Prostate gland (tissue), 2 donors: ENCODE measurements around the gene PMPCA. TPM values are rescaled to one million over a fixed set of nuclear protein-coding genes. Genes with fewer than 3 reads are reported as not detected.
A peak's percentile ranks its signal among the peaks of the same experiment; 100 is the strongest.

Experiments used
- DNase-seq: peaks from one replicate; pipeline ENCODE4 v3.0.0-alpha.2; 2019; ENCODE audit warnings: low spot score
- H3K27ac ChIP-seq, 2 donors: fragments of 200-600 bp; sonication (generic); 2 replicates each; pipeline ENCODE4 v1.5.1; 2017 to 2019
- H3K27me3 ChIP-seq: fragments of 200-600 bp; sonication (generic); replicated peaks from 2 replicates; pipeline ENCODE4 v1.5.1; 2019; ENCODE audit not compliant: insufficient read depth
- H3K36me3 ChIP-seq, 2 donors: fragments of 200-600 bp; sonication (generic); 1 replicate in 1 of 2; 2 replicates in 1 of 2; pipeline versions ENCODE4 v1.5.1 to v1.8.1; 2017 to 2019
- H3K4me1 ChIP-seq: fragments of 200-600 bp; sonication (generic); replicated peaks from 2 replicates; pipeline ENCODE4 v1.5.1; 2019
- H3K4me3 ChIP-seq, 2 donors: fragments of 200-600 bp; sonication (generic); 2 replicates each; pipeline ENCODE4 v1.5.1; 2017 to 2019
- H3K9me3 ChIP-seq: fragments of 200-600 bp; sonication (generic); 2 replicates; pipeline ENCODE4 v1.5.1; 2017
- CTCF ChIP-seq, 4 experiments: fragments of 200-600 bp in 2 of 4; fragments of 450-650 bp in 2 of 4; sonication (generic) in 2 of 4; IDR thresholded peaks; 1 replicate in 3 of 4; 2 replicates in 1 of 4; pipeline ENCODE4 v1.5.1; 2016 to 2019; ENCODE audit warnings: antibody characterized with exemption in 4 of 4, mild to moderate bottlenecking in 2 of 4, moderate library complexity in 2 of 4
- POLR2A ChIP-seq: fragments of 450-650 bp; IDR thresholded peaks from one replicate; pipeline ENCODE4 v1.6.1; 2016; ENCODE audit warnings: antibody characterized with exemption, mild to moderate bottlenecking
- POLR2AphosphoS5 ChIP-seq: sonication (generic); formaldehyde crosslinking; IDR thresholded peaks from one replicate; pipeline ENCODE4 v1.6.1; 2017; ENCODE audit warnings: antibody characterized with exemption
- WGBS: methylation state at CpG from one replicate; pipeline ENCODE4 v1.1.5; 2018; 5-methylcytosine and 5-hydroxymethylcytosine counted together
- intact Hi-C: fragments of 100-400 bp; cut with DNase I; formaldehyde crosslinking; loops from one replicate; pipeline ENCODE4 v1.14.2; 2022
- total RNA-seq, 2 donors: library from RNA; depleted of rRNA; stranded (reverse); fragments of >200 nt; gene quantifications; one replicate each; pipeline ENCODE4 v1.1.0, GENCODE V29; 2016

Gene PMPCA
- total RNA-seq, 2 donors from 2014 or later = 29.2 to 58.7 TPM

- Histone ChIP-seq H3K9me3 (no peaks in the 10 kb centered on the region), H3K36me3 (no peaks in the 10 kb centered on the region), H3K4me1 (no peaks in the 10 kb centered on the region), H3K27me3 (no peaks in the 10 kb centered on the region), H3K4me3 (no peak overlapping the region), H3K27ac (no peak overlapping the region)
- no peak for DNase-seq
- 91% methylated on average over 9 of the region's 13 CpGs for WGBS
- no peak for TF ChIP-seq POLR2AphosphoS5
- TF ChIP-seq CTCF (IDR thresholded peaks at IDR 0.05) = no peak
- TF ChIP-seq POLR2A = no peak
- intact Hi-C loops = no loop called here
Measured at GRCh38 chr9:136371533-136371880, 39.0 kb upstream of the PMPCA start.

- Histone ChIP-seq H3K4me3 (no peak overlapping the region), H3K27me3 (no peaks in the 10 kb centered on the region), H3K4me1 (no peaks in the 10 kb centered on the region), H3K27ac (no peak overlapping the region), H3K9me3 (no peaks in the 10 kb centered on the region), H3K36me3 (no peaks in the 10 kb centered on the region)
- TF ChIP-seq POLR2AphosphoS5 = no peak
- TF ChIP-seq POLR2A = no peak
- no peak for TF ChIP-seq CTCF (IDR thresholded peaks at IDR 0.05)
- no peak for DNase-seq
- WGBS = 89% methylated on average over 21 of the region's 21 CpGs
- intact Hi-C loops = no loop called here
Measured at GRCh38 chr9:136372006-136372405, 38.5 kb upstream of the PMPCA start.

GRCh38 chr9:136372561-136373299, 37.7 kb upstream of the PMPCA start:
- TF ChIP-seq CTCF (IDR thresholded peaks at IDR 0.05) (peak in 1 of 4 experiments; percentile 2), POLR2AphosphoS5 (no peak)
- Histone ChIP-seq H3K4me3 (no peak overlapping the region), H3K27me3 (no peaks in the 10 kb centered on the region), H3K4me1 (no peaks in the 10 kb centered on the region), H3K36me3 (no peaks in the 10 kb centered on the region), H3K27ac (no peak overlapping the region), H3K9me3 (no peaks in the 10 kb centered on the region)
- DNase-seq = peak; percentile 54
- 31% methylated on average over 21 of the region's 21 CpGs for WGBS
- intact Hi-C loops = no loop called here

GRCh38 chr9:136373300-136374182, 36.9 kb upstream of the PMPCA start, which contains the start of gene CARD9:
Gene CARD9 (minus strand): TSS chr9:136373669. CDS start chr9:136372078, 1,591 bp downstream.
- Histone ChIP-seq H3K27me3 (no peaks in the 10 kb centered on the region), H3K9me3 (no peaks in the 10 kb centered on the region), H3K27ac (no peak within 1 kb of the TSS), H3K4me1 (no peaks in the 10 kb centered on the region), H3K4me3 (no peak within 1 kb of the TSS), H3K36me3 (no peaks in the 10 kb centered on the region)
- 53% methylated on average over 24 of the region's 27 CpGs for WGBS
- TF ChIP-seq POLR2AphosphoS5 (no peak), POLR2A (no peak), CTCF (IDR thresholded peaks at IDR 0.05) (no peak)
- intact Hi-C loops = no loop called here
- no peak for DNase-seq
